Fibroblast of lung (primary cell): ENCODE results near the gene YJEFN3. TPM values are rescaled to one million over a fixed set of nuclear protein-coding genes. Genes with fewer than 3 reads are reported as not detected.
A peak's percentile ranks its signal among the peaks of the same experiment; 100 is the strongest.

Experiments
- DNase-seq, 2 donors: peaks; one replicate each; pipeline versions ENCODE4 v3.0.0 to v3.0.0-alpha.2; 2010; ENCODE audit warnings: low read depth in 2 of 2
- H2AFZ ChIP-seq: 2 replicates; pipeline ENCODE4 v1.5.1; 2012; ENCODE audit warnings: low read length, control low read depth, inconsistent platforms
- H3K27ac ChIP-seq: 2 replicates; pipeline ENCODE4 v1.5.1; 2011; ENCODE audit warnings: low read length, control low read depth; ENCODE audit not compliant: insufficient read depth
- H3K27me3 ChIP-seq: 2 replicates; pipeline ENCODE4 v1.5.1; 2011; ENCODE audit warnings: mild to moderate bottlenecking, low read length; ENCODE audit not compliant: control insufficient read depth, insufficient read depth
- H3K36me3 ChIP-seq: 2 replicates; pipeline ENCODE4 v1.5.1; 2011; ENCODE audit warnings: low read length; ENCODE audit not compliant: control insufficient read depth, insufficient read depth
- H3K4me1 ChIP-seq: 2 replicates; pipeline ENCODE4 v1.5.1; 2011; ENCODE audit warnings: low read length; ENCODE audit not compliant: control insufficient read depth, insufficient read depth; ENCODE audit errors: extremely low read depth
- H3K4me2 ChIP-seq: 2 replicates; pipeline ENCODE4 v1.5.1; 2011; ENCODE audit warnings: low read length, control low read depth; ENCODE audit not compliant: insufficient read depth; ENCODE audit errors: extremely low read depth
- H3K4me3 ChIP-seq, 4 experiments: fragments of 200-600 bp in 1 of 4; sonication (generic) in 1 of 4; replicated peaks in 1 of 4; 2 replicates each; pipeline ENCODE4 v1.5.1; 2011 to 2016; ENCODE audit warnings: low read length in 4 of 4, low read depth in 3 of 4, mild to moderate bottlenecking in 3 of 4, control low read depth in 2 of 4, inconsistent platforms in 1 of 4, mixed read lengths in 1 of 4; ENCODE audit not compliant: insufficient read depth in 1 of 4; ENCODE audit errors: control extremely low read depth in 1 of 4
- H3K79me2 ChIP-seq: 2 replicates; pipeline ENCODE4 v1.5.1; 2012; ENCODE audit warnings: mild to moderate bottlenecking, low read length, inconsistent platforms; ENCODE audit not compliant: control insufficient read depth, insufficient read depth
- H3K9ac ChIP-seq: 2 replicates; pipeline ENCODE4 v1.5.1; 2011; ENCODE audit warnings: mild to moderate bottlenecking, low read length, control low read depth; ENCODE audit not compliant: insufficient read depth
- H3K9me3 ChIP-seq: 2 replicates; pipeline ENCODE4 v1.5.1; 2012; ENCODE audit warnings: low read depth, low read length; ENCODE audit not compliant: control insufficient read depth, insufficient read depth
- H4K20me1 ChIP-seq: 2 replicates; pipeline ENCODE4 v1.5.1; 2011; ENCODE audit warnings: low read length; ENCODE audit not compliant: control insufficient read depth, insufficient read depth; ENCODE audit errors: extremely low read depth
- CTCF ChIP-seq, 2 donors: IDR thresholded peaks in 1 of 2; conservative IDR thresholded peaks in 1 of 2; 1 replicate in 1 of 2; 2 replicates in 1 of 2; pipeline ENCODE4 v1.5.1; 2011 to 2012; ENCODE audit warnings: low read length in 2 of 2, control low read depth in 1 of 2, inconsistent platforms in 1 of 2, low read depth in 1 of 2, mild to moderate bottlenecking in 1 of 2
- EZH2 ChIP-seq: IDR thresholded peaks from 2 replicates; pipeline ENCODE4 v1.5.1; 2012; ENCODE audit warnings: low read length, control low read depth, mild to moderate bottlenecking; ENCODE audit errors: missing control alignments
- polyA plus RNA-seq, 2 donors: library from polyadenylated mRNA; depleted of rRNA in 1 of 2; stranded (reverse) in 1 of 2; unstranded in 1 of 2; fragments of >200 nt; gene quantifications; 2 replicates each; pipeline ENCODE4 v1.2.1, GENCODE V29; 2011 to 2012; ENCODE audit warnings: missing spikeins in 1 of 2
- total RNA-seq: library from RNA; depleted of rRNA; stranded (reverse); fragments of >200 nt; gene quantifications from 2 replicates; pipeline ENCODE4 v1.2.1, GENCODE V29; 2014

YJEFN3 gene
- total and polyA plus RNA-seq, 2 donors (not counting 1 experiment from before 2014, with no cell fraction given) = 0.50 to 0.62 TPM

- Histone ChIP-seq H3K27ac (no peak overlapping the region), H4K20me1 (no peaks in the 10 kb centered on the region), H3K36me3 (no peaks in the 10 kb centered on the region), H3K4me3 (no peak overlapping the region), H3K9ac (no peak overlapping the region), H3K27me3 (peaks cover 3% of the 10 kb centered on the region), H3K4me2 (peak overlapping the region; percentile 48), H3K9me3 (no peaks in the 10 kb centered on the region), H3K4me1 (no peaks in the 10 kb centered on the region), H3K79me2 (no peaks in the 10 kb centered on the region), H2AFZ (no peak overlapping the region)
- TF ChIP-seq EZH2 (no peak), CTCF (conservative IDR thresholded peaks at IDR 0.05 in 1 of 2, IDR thresholded peaks at IDR 0.05 in 1 of 2; ENCODE audit: low read depth in 1 of 2, low read length in 2 of 2) (no peak)
- DNase-seq = peak in 1 of 2 donors; percentile 35
Observed at GRCh38 chr19:19537075-19538048, 8.7 kb downstream of the YJEFN3 start.

GRCh38 chr19:19538061-19538784 lies 9.5 kb downstream of the YJEFN3 start, which contains the start of gene CILP2:
Gene CILP2, plus strand, starts transcription at chr19:19538265. Its CDS starts 85 bp downstream, at chr19:19538350.
- TF ChIP-seq EZH2 (no peak), CTCF (conservative IDR thresholded peaks at IDR 0.05 in 1 of 2, IDR thresholded peaks at IDR 0.05 in 1 of 2; ENCODE audit: low read depth in 1 of 2, low read length in 2 of 2) (no peak)
- Histone ChIP-seq H3K9me3 (no peaks in the 10 kb centered on the region), H3K4me3 (peak within 1 kb of the TSS in 3 of 4 experiments; percentile 18 to 43 (median 31)), H3K9ac (no peak within 1 kb of the TSS), H4K20me1 (no peaks in the 10 kb centered on the region), H2AFZ (no peak within 1 kb of the TSS), H3K79me2 (no peaks in the 10 kb centered on the region), H3K4me1 (no peaks in the 10 kb centered on the region), H3K36me3 (no peaks in the 10 kb centered on the region), H3K27me3 (peaks cover 3% of the 10 kb centered on the region), H3K27ac (no peak within 1 kb of the TSS), H3K4me2 (peak within 1 kb of the TSS; percentile 48)
- DNase-seq = no peak

GRCh38 chr19:19538785-19539166 lies 10.1 kb downstream of the YJEFN3 start:
- H3K4me2 ChIP-seq = peak overlapping the region; percentile 48
- no peak for DNase-seq

More at GRCh38 chr19:19538785-19539166, 10.1 kb downstream of the YJEFN3 start:
- Histone ChIP-seq H3K9me3 (no peaks in the 10 kb centered on the region), H3K4me1 (no peaks in the 10 kb centered on the region), H3K79me2 (no peaks in the 10 kb centered on the region), H3K4me3 (peak overlapping the region in 1 of 4 experiments; percentile 43), H3K27ac (no peak overlapping the region), H4K20me1 (no peaks in the 10 kb centered on the region), H3K27me3 (peaks cover 3% of the 10 kb centered on the region), H2AFZ (no peak overlapping the region), H3K9ac (no peak overlapping the region), H3K36me3 (no peaks in the 10 kb centered on the region)
- no peak for TF ChIP-seq EZH2
- TF ChIP-seq CTCF (conservative IDR thresholded peaks at IDR 0.05 in 1 of 2, IDR thresholded peaks at IDR 0.05 in 1 of 2; ENCODE audit: low read depth in 1 of 2, low read length in 2 of 2) = no peak
